Stimulated activated naive CD4-positive, alpha-beta T cell (primary cell): ENCODE results near the gene RBMS1.

ENCODE experiments used
- DNase-seq, 6 experiments: peaks; one replicate each; lab custom pipeline; 2025; lab: John Stamatoyannopoulos, UW

The RBMS1 gene

DNA sequence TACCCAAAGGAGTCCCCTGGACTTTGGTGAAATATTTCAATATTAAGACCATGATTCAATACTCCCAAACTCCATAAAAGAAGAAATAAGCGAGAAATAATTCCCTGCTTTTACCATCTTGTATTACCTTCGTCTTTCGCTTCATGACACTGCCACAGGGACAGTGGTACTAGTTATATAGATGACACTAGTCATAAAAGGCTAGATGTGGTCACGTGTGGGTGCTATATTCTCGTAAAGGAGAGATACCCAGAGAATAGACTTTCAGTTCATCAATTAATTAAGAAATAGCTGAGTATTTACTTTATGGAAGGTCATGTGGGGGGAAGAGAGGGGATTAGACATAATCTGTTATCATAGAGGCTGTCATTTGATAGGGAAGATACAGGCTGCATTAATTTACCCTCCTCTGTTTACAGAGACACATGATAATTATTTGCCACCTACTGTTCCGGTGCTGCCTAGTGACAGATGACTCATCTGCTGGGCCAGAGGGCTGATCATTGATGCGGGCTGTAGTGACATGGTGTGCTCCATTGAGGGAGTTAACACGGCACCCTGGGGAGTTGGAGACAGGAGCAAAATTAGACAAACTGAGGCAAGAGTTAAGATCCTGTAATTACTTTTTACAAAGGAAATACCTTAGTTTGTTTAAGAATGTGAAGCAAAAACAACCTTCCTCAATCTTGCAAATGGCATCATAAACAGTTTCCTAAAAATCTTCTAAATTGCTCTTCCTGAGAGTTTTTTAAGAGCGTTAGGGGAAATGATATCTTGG is 215.3 kb downstream of the RBMS1 start:
- DNase-seq: no peak

DNA sequence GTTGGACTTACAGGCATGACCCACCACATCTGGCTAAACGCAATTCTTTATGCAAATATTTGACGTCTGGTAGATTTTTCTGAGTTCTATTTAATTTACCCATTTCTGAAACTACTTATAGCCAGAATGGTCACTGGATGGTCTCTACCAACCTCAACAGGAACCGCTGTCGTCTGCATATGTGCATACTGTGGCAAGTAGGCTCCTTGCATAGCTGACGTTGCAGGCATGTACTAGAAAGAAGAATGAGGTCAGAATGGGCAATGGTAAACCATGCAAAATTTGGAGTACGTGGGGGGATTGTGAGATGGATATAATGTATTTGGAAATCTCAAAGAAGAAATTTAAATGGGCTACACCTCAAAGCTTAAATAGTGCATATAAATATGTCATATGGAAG is 216.5 kb downstream of the RBMS1 start:
- DNase-seq: no peak

DNA sequence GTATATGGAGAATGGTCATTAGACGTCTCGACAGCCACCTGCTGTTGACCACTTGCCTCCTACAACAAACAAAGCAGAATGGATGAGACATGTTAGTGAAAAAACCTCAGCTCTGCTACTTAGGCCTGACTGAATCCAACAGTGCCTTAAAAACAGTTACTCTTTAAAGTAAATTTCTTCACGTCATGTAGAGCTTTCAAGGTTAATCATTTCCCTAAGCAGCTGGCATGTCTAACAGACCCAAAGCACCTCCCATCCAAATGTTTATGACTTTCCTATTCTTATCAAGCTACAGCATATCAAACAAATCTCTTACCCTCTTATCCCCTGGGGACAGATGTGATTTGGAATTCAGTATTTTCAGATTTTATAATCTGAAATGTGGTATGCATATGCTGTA is 218.0 kb downstream of the RBMS1 start:
- DNase-seq: no peak

DNA sequence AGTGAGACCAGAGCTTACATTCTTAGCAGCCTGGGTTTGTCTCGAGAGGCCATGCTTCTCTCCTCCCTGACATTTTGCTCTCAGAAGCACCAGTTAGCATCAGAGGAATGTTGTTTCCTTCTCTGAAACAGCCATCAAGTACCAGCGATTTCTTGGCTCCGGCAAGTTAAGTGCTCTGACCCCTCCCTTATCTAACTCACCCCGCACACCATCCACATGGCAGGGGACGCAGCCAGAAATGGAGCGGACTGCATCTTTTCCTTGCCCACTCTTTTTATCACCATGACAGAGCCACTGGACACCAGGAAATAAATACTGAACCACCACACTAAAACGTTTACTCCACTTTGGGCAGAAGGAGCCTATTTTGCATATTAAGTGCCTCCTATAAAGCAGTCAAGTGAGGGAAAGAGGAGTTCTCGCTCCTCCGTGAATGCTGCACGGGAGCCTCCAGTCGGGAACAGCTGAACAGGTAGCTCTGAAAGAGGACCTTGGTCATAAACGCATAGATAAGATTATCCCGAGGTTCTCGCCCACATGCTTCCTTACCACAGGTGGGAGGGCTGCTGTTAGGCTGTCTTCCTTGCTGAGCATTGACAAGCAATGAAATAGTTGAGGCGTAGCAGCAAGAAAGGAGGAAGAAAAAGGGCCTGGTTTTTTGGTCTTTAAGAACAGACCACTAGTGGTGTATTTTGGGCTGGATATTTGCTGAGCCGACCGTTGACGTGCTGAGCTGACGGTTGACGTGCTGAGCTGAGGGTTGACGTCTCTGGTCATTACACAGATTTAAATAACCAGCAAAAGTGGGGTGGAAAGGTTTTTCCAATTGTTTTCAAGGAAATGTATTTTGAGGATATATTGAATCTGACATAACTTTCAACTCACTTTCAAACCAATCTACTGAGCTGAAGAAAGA is 222.2 kb downstream of the RBMS1 start:
- DNase-seq: peak in 1 of 6 experiments; percentile 39

DNA sequence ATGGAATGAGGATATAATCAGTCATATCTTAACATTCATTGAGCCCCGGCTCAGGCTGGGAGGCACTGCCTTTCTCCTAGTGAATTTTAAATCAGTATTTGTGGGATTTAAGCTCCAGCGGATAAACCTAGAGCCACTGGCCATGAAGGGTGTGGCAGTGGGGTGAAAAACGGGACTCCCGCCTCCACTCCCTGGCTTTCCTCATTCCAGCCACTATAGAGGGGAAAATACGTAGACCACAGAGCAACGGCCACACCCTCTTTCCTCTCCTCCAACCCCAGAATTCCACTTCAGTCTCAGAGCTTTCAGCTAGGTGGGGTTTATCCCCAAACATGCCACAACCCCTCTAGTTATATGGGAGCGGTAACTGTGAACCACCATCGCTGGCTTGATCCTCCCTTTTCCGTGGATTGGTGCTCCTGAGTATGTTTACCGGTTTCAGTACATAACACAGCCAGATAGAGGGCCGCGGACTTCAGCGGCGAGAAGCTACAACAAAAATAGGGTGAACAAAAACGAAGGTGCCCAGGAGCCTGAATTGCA is 223.0 kb downstream of the RBMS1 start:
- peak in 3 of 6 experiments; percentile 1 to 46 (median 13) for DNase-seq

DNA sequence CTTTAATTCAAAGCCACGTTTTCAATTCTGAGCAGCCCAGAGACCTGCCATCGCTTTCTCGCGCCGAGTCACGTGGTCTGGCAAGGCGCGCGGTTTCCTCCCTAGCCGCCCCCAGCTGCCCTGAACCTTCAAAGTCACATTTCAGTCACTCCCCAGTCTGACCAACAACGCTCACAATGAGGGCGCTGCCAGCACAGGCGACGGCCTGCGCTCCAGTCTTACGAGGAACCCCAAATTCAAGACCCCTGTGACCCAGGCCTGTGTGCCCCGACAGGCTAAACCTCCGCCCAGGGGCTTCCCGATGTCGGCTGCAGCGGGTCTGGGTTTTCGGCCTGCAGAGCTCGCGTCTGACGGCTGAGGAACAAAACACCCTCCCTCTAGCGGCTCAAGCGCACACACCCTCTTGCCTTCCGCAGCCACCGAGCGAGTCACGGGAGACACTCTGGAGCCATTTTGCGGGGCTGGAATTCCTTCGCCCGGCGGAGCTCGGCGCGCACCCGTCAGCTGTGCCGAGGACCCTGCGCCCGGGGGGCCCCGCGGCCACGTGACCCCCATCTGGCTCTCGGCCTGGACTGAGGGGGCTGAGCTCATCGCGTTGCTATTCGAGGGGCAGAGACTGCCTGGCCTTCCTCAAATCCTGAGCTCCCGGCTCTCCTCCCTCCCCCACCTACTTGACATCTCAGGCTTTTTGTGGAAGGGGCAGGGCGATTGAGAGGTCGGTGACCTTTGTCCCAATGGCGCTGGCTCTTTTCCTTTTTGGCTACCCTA is 223.6 kb downstream of the RBMS1 start:
- peak; percentile 50 to 78 (median 59) for DNase-seq

DNA sequence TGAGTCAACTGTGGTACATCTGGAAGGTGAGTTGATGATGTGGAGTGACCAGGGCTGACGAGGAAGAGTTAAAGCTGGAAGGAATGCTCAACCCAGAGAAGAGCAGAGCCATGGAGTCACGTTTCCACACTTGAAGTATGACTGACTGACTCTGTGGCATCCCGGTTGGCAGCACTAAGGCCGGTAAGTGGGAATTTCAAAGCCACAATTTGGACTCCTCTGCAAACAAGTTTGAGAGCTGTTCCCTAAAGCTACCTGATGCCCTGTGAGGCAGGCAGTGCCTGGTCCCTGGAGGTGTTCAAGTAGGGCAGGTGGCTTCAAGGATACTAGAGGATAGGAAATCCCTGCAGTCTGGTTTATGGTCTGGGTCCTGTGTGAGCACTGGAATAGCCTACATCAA is 224.2 kb downstream of the RBMS1 start:
- DNase-seq: no peak

DNA sequence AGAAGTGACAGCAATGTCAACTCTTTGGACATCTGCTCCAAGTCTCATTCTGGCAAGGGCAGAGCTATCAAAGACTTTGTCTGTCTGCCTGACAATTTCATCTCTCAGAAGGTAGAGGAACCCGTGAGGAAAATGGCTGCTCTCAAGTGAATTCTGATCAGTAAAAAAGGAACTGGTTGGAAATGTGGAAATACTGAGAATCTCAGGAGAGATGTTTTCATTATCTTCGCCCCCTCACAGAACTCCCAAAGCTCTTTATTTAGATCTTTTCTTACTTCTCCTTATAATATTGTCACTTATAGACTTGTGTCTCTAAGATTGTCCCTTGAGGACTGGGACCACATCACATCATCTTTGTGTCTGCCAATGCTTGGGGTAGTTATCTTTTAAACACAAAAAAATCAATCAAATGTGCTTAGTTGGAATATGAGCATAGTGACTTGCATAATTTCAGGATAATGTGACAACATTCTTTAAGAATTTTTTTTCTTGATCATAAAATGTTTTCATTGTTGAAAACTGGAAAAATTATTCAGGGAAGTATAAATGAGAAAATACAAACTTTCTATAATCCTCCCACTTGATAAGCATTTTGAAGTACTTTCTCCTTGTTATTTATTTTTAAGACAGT is 225.3 kb downstream of the RBMS1 start:
- no peak for DNase-seq

DNA sequence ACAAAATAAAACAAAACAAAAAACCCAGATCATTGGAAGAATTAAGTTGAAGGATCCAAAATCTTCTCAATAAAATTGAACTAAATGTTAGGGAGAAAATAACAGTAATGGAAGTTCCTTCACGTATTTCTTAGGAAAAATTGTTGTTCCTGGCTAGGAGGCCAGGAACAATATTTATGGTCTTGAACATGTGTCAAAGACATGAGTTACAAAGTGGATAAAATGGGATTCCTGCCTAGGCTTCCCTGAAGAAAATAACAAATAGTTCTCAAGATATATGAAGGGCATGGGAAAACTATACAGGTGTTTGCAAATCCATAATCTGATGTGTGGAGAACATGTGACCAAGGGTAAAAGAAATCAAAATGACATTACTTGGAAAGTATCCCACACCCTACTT is 225.9 kb downstream of the RBMS1 start:
- DNase-seq: no peak

DNA sequence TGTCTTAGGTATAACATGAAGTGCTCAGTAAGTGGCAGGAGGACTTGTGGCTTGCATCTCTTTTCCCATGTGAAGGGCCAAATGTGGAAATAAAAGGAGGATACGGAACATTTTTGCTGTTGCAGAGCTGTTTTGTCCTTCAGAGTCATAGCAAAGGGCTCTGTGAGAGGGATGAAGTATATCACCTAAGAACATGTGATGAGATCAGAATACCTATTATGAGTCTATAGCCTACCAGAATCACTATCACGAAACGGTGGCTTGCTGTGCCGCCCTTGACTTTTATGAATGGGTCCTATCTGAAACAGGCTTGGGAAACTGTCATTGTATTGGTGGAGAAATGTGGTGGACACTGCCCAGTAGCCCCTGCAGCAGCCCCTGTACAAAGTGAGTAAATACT is 226.6 kb downstream of the RBMS1 start:
- no peak for DNase-seq

DNA sequence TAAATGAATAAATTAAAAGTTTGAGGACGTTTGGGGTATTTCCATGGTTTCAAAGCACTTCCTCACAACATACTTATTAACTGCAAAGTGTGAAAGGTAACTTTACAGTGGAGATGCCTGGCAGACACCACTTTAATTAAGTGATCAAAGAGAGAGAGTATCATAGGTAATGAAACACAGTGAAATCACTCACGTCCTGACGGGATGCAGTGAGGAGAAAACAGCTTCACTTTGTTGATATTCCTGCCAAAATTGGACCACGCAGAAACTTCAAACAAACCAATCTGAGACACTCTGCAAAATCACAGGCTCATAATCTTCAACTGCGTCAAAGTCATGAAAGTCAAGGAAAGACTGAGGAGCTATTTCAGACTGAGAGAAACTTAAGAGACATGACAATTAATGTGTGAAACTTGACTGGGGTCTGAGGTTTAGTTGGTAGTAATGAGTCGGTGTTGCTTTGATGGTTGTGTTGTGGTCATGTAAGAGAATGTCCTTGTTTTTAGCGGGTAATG is 227.5 kb downstream of the RBMS1 start:
- peak in 1 of 6 experiments; percentile 19 for DNase-seq

DNA sequence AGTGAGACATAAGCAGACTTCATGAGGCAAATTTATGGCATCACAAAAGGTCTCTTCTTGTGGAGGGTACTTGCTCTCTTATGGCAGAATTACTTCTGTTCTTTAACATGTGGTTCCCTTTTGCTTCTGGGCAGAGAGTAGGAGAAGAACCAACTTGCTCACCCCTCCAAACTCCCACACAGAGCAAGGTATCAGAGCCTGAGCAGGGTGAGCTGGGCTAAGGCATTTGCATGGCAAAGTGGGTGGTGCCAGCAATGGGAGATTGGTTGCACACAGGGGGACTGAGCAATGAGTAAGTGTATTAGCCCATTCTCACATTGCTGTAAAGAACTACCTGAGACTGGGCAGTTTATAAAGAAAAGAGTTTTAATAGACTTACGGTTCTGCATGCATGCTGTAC is 229.3 kb downstream of the RBMS1 start:
- DNase-seq: no peak

DNA sequence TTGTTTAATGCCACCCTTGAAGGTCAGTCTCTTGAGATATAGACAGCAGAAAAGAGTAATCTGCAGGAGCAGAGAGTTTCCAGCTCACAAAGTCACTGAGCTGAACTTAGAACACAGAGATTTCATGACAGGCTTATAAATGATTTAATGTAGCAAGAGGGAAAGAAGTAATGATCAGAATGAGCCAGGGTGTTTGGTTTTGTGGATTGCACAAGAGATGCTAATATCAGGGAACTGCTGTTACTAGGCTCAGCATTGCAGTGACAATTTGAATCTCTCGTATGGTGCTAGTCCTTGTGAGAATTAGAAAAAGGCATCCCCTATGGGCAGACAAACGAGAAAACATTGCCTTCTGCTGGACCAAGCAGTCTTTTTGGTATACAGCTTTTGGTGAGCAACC is 231.9 kb downstream of the RBMS1 start:
- DNase-seq: no peak

DNA sequence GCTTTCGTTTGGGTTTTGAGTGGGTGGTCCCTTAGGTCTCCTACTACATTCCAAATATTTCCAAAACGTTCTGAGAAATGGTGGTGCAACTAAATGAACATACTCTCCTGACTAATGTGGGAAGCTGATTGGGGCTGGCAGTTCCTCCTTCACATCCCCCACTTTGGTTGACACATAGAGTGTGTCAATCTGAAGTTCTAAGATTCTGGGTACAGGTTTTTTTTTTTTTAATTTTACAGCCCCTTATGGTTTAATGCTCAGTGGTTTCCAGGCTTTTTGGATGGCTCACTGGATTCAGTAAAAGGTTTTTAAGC is 235.2 kb downstream of the RBMS1 start:
- DNase-seq: no peak

DNA sequence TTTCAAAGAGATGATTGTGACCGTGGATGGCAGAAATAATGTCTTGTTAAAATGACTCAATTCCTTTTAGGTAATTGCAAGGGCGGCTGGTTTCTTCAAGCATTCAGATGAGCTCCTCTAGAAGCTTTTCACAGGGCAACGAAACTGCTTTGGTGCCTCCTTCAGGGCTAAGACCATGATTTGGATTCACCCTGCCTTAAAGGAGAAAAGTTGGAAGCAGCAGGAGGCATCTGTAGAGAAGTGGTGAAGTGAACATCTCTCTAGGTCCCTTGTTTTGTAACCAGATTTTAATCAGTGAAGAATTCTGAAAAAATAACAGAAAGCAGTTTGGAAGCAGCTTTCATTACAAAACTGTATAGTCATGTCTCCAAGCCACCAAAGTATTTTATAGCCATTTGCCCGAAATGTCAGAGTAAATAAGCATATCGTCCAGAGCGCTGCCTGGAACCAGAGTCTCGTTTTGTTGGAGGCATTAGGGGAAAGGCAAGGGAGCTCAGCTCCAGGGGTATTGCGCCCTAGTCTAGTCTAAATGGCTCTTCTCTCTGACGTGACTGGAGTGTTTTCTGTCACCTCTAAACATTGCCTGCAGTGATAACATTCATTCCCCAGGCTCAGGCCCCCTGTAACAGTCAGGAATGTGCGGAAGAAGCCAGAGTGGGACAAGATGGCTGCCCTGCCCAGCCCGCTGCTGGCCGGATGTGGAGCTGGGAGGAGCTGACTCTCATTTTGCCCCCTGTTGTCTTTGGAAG is 235.7 kb downstream of the RBMS1 start:
- DNase-seq: no peak

DNA sequence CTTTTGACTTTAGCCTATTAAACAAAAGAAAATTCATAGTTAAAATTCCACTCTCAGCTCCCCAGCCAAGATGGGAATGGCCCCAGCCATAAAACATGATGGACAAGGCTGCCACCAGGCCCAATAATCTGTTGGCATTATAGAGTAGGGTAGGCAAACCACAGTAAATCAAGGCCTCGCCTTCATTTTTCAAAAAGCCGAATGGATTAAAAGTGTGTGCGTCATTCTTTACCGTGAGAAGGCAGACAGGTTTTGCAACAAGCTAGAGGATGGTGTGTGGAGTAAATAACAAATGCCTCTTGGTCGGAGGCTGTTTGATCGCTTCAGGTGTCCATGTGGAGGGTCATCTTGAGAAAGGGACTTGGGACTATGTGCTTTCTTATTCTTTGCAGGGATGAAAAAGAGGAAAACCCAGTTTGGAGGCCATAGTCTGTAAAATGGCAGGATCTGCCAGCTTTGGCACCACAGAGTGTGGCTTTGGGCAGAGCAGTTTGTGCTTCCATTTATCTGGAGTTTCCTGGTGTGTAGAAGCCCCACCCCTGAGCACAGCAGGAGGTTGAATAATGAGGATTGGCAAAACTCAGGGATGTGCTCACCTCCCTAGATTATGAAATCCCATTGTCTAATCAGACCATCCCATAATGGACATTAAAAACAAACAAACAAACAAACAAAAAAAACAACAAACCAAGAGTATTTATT is 236.4 kb downstream of the RBMS1 start:
- DNase-seq: no peak

DNA sequence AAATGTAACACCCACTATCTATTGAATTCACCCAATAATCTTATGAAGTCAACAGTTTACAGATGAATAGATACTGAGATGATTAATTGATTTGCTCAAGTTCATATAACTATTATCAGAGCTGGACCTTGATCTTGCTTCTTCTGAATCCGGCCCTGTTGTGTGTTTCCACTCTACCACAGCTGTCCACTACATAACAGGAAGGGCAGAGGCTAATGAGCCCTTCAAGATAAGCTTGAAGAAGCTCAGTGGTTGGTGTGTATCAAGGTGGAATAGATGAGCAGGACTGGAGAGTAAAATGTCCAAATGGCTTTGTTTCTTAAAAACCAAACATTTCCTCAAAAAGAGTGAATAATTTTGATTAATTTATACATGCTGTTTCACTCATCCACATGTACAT is 237.1 kb downstream of the RBMS1 start:
- no peak for DNase-seq

DNA sequence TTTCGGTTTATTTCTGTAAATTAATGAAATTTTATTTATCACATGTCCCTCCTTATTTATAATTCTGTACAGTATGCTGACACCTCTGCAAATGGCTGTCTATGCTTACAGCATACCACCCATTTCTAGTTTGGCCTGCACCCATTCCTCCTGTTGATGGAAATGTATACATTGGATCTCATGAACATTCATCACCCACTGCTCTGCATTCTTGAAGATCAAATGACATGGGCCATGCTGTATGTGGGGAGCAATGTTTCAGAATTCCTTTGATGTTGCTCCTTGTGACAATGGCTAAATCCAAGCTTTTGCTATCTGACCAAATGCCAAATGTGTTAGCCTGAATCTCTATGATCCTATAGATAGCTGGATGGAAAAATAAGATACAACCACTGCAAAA is 238.2 kb downstream of the RBMS1 start:
- no peak for DNase-seq

DNA sequence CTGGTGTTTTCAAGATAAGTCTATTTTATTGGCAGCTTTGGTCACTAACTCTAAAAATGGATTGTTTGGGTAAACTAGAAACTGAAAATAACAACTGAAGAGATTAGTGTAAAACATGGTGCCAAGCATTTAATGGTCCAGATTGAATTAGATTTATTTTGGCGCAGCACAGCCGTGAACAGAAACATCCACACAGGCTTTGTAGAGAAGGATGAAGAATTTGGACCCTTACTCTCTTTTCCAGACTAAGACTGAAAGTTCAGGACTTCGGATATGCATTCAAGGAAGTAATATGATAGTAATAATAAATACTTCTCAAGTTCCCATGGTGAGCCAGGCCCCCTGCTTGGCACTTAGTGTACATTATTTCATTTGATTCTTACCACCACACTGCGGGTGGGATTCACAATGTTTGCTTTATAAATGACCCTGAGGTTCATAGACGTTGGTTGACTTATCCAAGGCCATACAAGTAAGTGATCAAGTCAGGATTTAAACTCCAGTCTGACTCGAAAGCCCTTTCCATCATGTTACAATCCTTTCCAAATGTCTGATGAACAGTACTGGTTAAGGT is 239.3 kb downstream of the RBMS1 start:
- no peak for DNase-seq
